ENCODE results near the gene DPP8.

Gene DPP8

DNA sequence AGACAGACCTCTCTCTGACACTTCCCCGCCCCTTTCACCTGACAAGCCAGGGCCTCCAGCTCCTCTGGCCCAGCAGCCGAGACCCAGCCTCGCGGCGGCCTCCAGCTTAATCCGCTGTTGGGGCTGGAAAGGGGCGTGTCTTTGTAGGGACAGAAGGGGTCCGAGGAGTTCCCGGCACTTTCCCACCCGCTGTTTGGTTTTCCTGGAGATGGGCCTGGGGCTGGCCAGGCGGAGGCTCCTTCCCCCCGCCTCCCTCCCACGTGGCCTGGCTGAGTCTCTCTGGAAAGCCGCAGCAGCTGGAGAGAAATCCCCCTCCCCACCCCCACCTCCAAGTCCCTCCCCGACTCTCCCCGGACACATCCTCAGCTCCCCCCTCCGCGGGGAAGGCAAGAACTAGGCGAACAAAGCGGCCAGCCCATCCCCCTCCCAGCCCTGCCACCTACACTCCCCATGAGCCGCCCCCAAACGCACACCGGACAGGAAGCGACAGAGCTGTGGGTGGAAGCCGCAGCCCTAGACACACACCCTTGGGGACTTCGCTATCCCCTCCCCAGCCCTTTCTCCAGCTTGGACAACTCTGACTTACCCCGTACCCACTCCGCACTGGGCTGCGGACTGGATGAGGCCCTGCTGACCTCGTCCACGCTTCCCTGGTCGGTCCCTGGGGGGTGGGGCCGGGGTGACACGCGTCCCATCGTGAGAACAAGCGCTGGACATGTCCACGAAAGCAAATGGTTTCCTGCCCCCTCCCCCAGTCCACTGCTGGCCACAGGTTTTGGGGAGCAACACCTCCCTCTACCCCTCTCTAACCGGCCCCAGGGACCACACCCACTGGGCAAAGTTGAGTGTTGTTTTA is 95.9 kb downstream of the DPP8 start:
- FAIRE-seq, result no peak
- peak; percentile 49 for DNase-seq (ENCODE audit: insufficient read length)
- TF ChIP-seq POLR2A (IDR thresholded peaks at IDR 0.05; ENCODE audit: low read depth, low read length), result no peak

DNA sequence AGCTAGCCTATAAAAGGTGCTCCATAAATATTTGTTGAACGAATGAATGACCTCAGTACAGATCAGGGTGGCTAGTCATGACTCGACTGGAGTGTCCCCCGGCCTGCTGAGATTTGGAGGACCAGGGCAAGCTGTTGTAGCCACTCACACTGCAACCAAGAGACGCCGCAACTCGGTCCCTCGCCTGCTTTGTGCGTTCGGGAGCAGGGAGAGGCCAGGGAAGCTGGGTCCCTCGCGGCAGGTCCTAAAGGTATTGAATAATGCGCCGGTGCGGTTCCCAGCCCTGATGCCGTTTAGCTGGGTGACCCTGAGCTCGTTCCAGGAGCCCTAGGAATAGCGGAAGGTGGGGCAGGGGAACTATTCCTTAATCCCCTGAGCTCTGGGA is 96.5 kb downstream of the DPP8 start:
- TF ChIP-seq TAF1 (IDR thresholded peaks at IDR 0.05; ENCODE audit: borderline replicate concordance, low read depth, low read length), result no peak
- no peak for TF ChIP-seq POLR2AphosphoS5 (IDR thresholded peaks at IDR 0.05; ENCODE audit: low read depth, low read length)
- TF ChIP-seq POLR2A (IDR thresholded peaks at IDR 0.05; ENCODE audit: low read depth, low read length), result no peak
- FAIRE-seq, result no peak
- DNase-seq (ENCODE audit: insufficient read length), result no peak

DNA sequence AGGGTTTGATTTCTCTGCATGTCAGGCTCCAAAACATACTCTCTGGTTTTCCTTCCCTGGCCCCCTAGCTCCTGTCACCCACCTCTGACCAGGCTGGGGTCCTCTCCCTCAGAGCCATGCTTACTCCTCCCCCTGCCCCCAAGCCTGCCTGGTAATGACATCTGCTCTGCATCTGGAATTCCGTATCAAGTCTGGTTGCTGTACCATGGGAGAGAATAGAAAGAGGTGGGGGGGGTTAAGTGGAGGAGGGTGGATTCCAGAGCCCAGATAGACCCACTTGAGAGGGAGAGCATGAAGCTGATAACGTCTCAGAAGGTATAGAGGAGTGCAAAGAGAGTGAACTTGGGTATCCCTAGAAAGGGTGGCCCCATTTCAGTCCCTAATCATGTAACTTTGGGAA is 98.9 kb downstream of the DPP8 start:
- no peak for TF ChIP-seq POLR2AphosphoS5 (IDR thresholded peaks at IDR 0.05; ENCODE audit: low read depth, low read length)
- TF ChIP-seq TAF1 (IDR thresholded peaks at IDR 0.05; ENCODE audit: borderline replicate concordance, low read depth, low read length), result no peak
- no peak for TF ChIP-seq POLR2A (IDR thresholded peaks at IDR 0.05; ENCODE audit: low read depth, low read length)
- DNase-seq (ENCODE audit: insufficient read length), result no peak
- FAIRE-seq, result no peak

GRCh38 chr15:65416845-65417416 is 100.6 kb downstream of the DPP8 start:
- FAIRE-seq (no peak), DNase-seq (ENCODE audit: insufficient read length) (no peak)
- TF ChIP-seq TAF1 (IDR thresholded peaks at IDR 0.05; ENCODE audit: borderline replicate concordance, low read depth, low read length), result no peak
- TF ChIP-seq POLR2AphosphoS5 (IDR thresholded peaks at IDR 0.05; ENCODE audit: low read depth, low read length), result no peak
- no peak for TF ChIP-seq POLR2A (IDR thresholded peaks at IDR 0.05; ENCODE audit: low read depth, low read length)

DNA sequence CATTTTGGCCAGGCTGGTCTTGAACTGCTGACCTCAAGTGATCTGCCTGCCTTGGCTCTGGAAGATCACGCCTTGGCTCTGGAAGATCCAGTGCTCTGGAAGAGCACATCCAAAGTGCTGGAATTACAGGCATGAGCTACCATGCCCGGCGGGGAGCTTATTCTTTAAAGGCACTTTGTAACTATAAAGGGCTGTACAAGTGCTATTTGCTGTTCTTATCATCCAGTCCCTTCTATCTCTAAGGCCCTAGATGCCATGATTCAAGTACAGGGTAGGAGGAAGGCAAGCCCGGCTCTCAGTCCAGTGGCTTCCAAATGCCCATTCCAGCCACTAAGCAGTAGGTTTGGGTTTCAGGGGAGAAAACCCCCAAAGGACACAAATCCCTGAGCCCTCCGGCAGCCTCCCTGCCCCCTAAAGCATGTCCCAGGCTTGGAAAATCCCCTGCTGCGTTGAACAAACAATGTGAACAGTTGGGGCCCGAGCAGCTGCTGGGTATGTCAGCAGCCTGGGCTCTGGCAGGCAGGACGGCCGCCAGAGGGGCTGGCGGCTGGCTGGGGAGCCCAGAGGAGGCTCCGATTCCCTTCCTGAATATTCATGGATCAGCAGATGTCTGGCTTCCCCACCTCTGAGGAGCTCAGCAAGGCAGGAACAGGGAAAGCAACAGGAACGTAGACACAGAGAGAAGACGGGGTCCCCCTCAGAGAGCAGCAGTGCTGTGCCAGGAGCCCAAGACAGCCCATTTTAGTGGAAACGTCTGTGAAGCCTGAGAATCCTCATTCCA is 102.5 kb downstream of the DPP8 start:
- no peak for FAIRE-seq
- TF ChIP-seq POLR2AphosphoS5 (IDR thresholded peaks at IDR 0.05; ENCODE audit: low read depth, low read length) (no peak), POLR2A (IDR thresholded peaks at IDR 0.05; ENCODE audit: low read depth, low read length) (no peak), TAF1 (IDR thresholded peaks at IDR 0.05; ENCODE audit: borderline replicate concordance, low read depth, low read length) (no peak)
- DNase-seq (ENCODE audit: insufficient read length), result no peak

DNA sequence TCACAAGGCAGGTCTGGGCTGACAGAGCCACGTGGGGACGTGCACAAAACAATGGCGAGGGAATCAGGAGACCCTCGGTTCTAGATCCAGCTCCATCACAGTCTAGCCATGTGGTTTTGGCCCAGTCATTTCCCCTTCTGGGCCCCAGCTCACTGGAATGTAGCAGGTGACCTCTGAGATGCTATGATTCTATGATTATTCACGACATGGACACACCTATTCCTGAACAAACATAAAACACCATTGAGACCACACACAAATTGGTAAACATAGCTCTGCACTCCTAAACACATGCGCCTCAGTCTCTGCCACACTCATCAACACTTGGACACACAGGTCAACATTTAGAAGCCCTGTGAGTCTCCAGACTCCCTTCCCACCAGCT is 103.7 kb downstream of the DPP8 start:
- DNase-seq (ENCODE audit: insufficient read length) (no peak), FAIRE-seq (no peak)
- TF ChIP-seq TAF1 (IDR thresholded peaks at IDR 0.05; ENCODE audit: borderline replicate concordance, low read depth, low read length) (no peak), POLR2A (IDR thresholded peaks at IDR 0.05; ENCODE audit: low read depth, low read length) (no peak), POLR2AphosphoS5 (IDR thresholded peaks at IDR 0.05; ENCODE audit: low read depth, low read length) (no peak)

DNA sequence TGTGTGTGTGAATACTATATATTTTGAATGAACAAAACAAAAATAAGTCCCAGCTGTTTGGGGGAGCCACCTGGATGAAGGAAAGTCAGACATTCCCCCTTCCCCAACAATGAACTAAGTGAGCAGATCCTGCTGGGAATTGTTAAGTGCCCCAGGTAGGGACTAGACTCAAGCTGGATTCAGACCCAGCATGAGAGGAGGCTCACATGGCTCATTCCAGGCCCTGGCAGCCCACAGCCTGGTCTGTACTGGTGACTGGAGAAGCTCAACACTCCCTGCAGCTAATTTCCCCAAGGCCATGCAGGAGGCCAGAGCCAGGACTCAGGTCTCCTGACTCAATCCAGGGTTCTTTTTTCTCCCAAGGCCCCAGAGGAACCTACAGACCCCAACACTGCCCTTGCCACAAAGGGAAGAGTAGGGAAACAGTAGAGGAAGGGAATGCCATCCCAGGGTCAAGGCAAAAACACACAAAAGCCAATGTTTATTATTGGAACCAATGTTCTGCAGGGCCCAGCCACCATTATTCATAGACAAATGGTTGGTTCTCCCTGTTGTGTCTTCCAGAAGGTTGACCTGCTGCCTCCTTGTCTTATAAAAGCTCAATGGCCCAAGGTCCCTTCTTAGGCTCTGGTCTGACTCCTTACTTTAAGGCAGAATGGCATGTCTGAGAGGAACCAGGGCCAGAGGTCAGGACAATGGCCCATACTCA is 104.3 kb downstream of the DPP8 start:
- FAIRE-seq (no peak), DNase-seq (ENCODE audit: insufficient read length) (no peak)
- TF ChIP-seq POLR2A (IDR thresholded peaks at IDR 0.05; ENCODE audit: low read depth, low read length) (no peak), POLR2AphosphoS5 (IDR thresholded peaks at IDR 0.05; ENCODE audit: low read depth, low read length) (no peak), TAF1 (IDR thresholded peaks at IDR 0.05; ENCODE audit: borderline replicate concordance, low read depth, low read length) (no peak)

- FAIRE-seq, result no peak
These were observed 104.9 kb downstream of the DPP8 start for GRCh38 chr15:65412556-65412955.

GRCh38 chr15:65411465-65412071 is 105.9 kb downstream of the DPP8 start:
- FAIRE-seq (no peak), DNase-seq (ENCODE audit: insufficient read length) (no peak)
- no peak for TF ChIP-seq POLR2A (IDR thresholded peaks at IDR 0.05; ENCODE audit: low read depth, low read length)
- TF ChIP-seq TAF1 (IDR thresholded peaks at IDR 0.05; ENCODE audit: borderline replicate concordance, low read depth, low read length), result no peak
- TF ChIP-seq POLR2AphosphoS5 (IDR thresholded peaks at IDR 0.05; ENCODE audit: low read depth, low read length), result no peak

More at GRCh38 chr15:65412556-65412955, 104.9 kb downstream of the DPP8 start:
- no peak for TF ChIP-seq TAF1 (IDR thresholded peaks at IDR 0.05; ENCODE audit: borderline replicate concordance, low read depth, low read length)
- TF ChIP-seq POLR2AphosphoS5 (IDR thresholded peaks at IDR 0.05; ENCODE audit: low read depth, low read length), result no peak
- TF ChIP-seq POLR2A (IDR thresholded peaks at IDR 0.05; ENCODE audit: low read depth, low read length), result no peak
- no peak for DNase-seq (ENCODE audit: insufficient read length)

DNA sequence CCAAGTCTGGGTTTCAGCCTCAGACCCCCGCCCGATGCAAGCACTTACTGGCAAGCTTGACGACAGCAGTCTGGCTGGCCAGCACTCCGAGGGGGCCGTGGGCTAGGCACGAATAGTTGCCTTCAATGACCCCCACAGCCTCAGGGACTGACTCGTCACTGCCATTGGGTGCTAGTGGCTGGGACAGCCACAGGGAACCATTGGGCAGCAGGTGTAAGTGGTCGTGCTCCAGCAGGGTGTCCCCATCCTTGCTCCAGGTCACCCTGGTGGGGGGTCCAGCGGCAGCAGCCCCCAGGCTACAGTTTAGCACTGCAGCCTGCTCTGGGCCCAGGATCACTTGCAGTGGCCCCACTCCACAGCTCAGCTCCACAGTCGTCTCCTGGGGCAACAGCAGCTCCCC is 106.5 kb downstream of the DPP8 start:
- TF ChIP-seq POLR2AphosphoS5 (IDR thresholded peaks at IDR 0.05; ENCODE audit: low read depth, low read length) (no peak), TAF1 (IDR thresholded peaks at IDR 0.05; ENCODE audit: borderline replicate concordance, low read depth, low read length) (no peak), POLR2A (IDR thresholded peaks at IDR 0.05; ENCODE audit: low read depth, low read length) (no peak)
- DNase-seq (ENCODE audit: insufficient read length) (no peak), FAIRE-seq (no peak)

DNA sequence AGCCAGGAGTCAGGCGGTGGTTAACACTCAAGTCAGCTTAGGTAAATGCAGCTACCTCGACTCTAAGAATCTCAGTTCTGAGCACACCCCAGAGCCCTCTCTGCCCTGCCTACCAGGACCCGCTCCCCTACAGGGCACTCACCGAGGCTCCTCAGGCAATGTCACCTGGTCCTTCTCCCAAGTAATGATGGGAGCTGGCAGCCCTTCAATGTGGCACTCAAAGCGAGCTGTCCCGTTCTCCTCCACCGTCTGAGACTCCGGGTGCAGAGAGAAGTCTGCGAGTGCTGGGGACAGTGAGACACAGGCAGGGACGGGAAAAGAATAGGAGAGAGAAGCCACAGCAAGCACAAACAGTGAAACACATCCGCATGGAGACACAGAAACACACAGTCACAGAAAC is 107.5 kb downstream of the DPP8 start:
- TF ChIP-seq POLR2A (IDR thresholded peaks at IDR 0.05; ENCODE audit: low read depth, low read length) (no peak), POLR2AphosphoS5 (IDR thresholded peaks at IDR 0.05; ENCODE audit: low read depth, low read length) (no peak)
- FAIRE-seq, result no peak
- no peak for DNase-seq (ENCODE audit: insufficient read length)
